ENCODE measurements around the gene MICAL2. TPM values are rescaled to one million over a fixed set of nuclear protein-coding genes. Genes with fewer than 3 reads are reported as not detected.

MICAL2 gene
- polyA plus RNA-seq, 2 of the 4 experiments (the other 2 are of a cell fraction), result 39.8 to 42.1 TPM

DNA sequence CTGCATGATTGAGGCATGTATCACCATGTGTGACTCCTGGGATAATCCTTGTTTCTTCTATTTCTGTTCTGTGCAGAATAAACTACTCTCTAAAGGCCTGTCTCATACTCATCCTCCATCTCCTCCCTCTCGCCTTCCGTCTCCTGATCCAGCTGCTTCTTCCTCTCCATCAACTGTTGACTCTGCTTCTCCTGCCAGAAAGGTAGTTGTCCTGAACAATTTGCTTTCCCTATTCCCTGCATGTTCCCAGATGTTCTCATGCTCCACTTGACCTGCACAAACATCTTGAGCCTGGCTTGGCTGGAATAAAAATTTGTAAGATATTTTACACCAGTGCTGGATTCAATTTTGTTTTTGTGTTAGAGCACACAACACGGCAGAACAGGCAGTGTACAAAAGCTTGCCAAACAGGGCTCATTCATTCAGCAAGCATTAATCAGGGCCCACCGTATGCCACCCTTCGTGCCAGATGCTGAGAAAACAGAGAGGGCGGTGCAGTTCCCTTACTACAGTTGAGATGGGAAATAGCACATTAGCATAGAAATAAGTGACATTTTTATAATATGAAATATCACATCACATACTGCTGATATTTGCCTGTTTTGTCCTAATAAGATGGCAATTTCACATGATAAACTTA lies 133.6 kb downstream of the MICAL2 start:
- H3K9me3 ChIP-seq, result no peaks in the 10 kb centered on the region
- 75% methylated on average over 6 of the region's 6 CpGs for WGBS (ENCODE audit: missing lambda C conversion rate)
- H3K4me1 ChIP-seq, result peaks cover 21% of the 10 kb centered on the region
- ChIA-PET CTCF (interaction anchor here (1.1 to 12.0 kb wide), 3 partner anchors 9 to 197 kb away, joined by 4 to 115 read pairs (median 5); no protein-coding TSS in a partner anchor), POLR2A (no interaction called here)
- no peak overlapping the region for H3K4me3 ChIP-seq
- FAIRE-seq, result no peak
- no peak for ATAC-seq
- no peak for DNase-seq (ENCODE audit: low read depth in 1 of 2, low spot score in 1 of 2)
- H3K4me2 ChIP-seq, result no peak overlapping the region
- TF ChIP-seq, protein P1, sequence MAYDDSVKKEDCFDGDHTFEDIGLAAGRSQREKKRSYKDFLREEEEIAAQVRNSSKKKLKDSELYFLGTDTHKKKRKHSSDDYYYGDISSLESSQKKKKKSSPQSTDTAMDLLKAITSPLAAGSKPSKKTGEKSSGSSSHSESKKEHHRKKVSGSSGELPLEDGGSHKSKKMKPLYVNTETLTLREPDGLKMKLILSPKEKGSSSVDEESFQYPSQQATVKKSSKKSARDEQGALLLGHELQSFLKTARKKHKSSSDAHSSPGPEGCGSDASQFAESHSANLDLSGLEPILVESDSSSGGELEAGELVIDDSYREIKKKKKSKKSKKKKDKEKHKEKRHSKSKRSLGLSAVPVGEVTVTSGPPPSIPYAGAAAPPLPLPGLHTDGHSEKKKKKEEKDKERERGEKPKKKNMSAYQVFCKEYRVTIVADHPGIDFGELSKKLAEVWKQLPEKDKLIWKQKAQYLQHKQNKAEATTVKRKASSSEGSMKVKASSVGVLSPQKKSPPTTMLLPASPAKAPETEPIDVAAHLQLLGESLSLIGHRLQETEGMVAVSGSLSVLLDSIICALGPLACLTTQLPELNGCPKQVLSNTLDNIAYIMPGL (CRISPR knock-in tag; IDR thresholded peaks at IDR 0.05; ENCODE audit: borderline replicate concordance), result no peak
- TF ChIP-seq BHLHE40 (IDR thresholded peaks at IDR 0.05; ENCODE audit: low read depth, low read length), result no peak
- no peak for TF ChIP-seq FOSB (CRISPR knock-in tag; IDR thresholded peaks at IDR 0.05)
- no peak for TF ChIP-seq GATA3 (IDR thresholded peaks at IDR 0.05; ENCODE audit: borderline replicate concordance)
- no peak for TF ChIP-seq CHD2 (IDR thresholded peaks at IDR 0.05; ENCODE audit: low read length, partially characterized antibody)
- no peak for TF ChIP-seq MAZ (IDR thresholded peaks at IDR 0.05; ENCODE audit: borderline replicate concordance, low read depth, low read length)
- no peak for TF ChIP-seq HOXB5 (CRISPR knock-in tag; IDR thresholded peaks at IDR 0.05)
- no peak for TF ChIP-seq RAD21 (conservative IDR thresholded peaks at IDR 0.05 in 1 of 2, IDR thresholded peaks at IDR 0.05 in 1 of 2)
- TF ChIP-seq, protein P2, sequence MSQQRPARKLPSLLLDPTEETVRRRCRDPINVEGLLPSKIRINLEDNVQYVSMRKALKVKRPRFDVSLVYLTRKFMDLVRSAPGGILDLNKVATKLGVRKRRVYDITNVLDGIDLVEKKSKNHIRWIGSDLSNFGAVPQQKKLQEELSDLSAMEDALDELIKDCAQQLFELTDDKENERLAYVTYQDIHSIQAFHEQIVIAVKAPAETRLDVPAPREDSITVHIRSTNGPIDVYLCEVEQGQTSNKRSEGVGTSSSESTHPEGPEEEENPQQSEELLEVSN (IDR thresholded peaks at IDR 0.05; ENCODE audit: borderline replicate concordance, low read depth), result no peak
- TF ChIP-seq EP300 (IDR thresholded peaks at IDR 0.05), result no peak
- TF ChIP-seq, protein P3, sequence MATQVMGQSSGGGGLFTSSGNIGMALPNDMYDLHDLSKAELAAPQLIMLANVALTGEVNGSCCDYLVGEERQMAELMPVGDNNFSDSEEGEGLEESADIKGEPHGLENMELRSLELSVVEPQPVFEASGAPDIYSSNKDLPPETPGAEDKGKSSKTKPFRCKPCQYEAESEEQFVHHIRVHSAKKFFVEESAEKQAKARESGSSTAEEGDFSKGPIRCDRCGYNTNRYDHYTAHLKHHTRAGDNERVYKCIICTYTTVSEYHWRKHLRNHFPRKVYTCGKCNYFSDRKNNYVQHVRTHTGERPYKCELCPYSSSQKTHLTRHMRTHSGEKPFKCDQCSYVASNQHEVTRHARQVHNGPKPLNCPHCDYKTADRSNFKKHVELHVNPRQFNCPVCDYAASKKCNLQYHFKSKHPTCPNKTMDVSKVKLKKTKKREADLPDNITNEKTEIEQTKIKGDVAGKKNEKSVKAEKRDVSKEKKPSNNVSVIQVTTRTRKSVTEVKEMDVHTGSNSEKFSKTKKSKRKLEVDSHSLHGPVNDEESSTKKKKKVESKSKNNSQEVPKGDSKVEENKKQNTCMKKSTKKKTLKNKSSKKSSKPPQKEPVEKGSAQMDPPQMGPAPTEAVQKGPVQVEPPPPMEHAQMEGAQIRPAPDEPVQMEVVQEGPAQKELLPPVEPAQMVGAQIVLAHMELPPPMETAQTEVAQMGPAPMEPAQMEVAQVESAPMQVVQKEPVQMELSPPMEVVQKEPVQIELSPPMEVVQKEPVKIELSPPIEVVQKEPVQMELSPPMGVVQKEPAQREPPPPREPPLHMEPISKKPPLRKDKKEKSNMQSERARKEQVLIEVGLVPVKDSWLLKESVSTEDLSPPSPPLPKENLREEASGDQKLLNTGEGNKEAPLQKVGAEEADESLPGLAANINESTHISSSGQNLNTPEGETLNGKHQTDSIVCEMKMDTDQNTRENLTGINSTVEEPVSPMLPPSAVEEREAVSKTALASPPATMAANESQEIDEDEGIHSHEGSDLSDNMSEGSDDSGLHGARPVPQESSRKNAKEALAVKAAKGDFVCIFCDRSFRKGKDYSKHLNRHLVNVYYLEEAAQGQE (IDR thresholded peaks at IDR 0.05), result no peak
- no peak for TF ChIP-seq ZSCAN20 (CRISPR knock-in tag; IDR thresholded peaks at IDR 0.05)
- TF ChIP-seq NFE2L2 (conservative IDR thresholded peaks at IDR 0.05; ENCODE audit: low read length), result no peak
- no peak for TF ChIP-seq MAFK (IDR thresholded peaks at IDR 0.05; ENCODE audit: partially characterized antibody)
- TF ChIP-seq, protein P4, sequence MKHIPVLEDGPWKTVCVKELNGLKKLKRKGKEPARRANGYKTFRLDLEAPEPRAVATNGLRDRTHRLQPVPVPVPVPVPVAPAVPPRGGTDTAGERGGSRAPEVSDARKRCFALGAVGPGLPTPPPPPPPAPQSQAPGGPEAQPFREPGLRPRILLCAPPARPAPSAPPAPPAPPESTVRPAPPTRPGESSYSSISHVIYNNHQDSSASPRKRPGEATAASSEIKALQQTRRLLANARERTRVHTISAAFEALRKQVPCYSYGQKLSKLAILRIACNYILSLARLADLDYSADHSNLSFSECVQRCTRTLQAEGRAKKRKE (CRISPR knock-in tag; IDR thresholded peaks at IDR 0.05; ENCODE audit: low read depth), result no peak
- no peak for TF ChIP-seq EHF (CRISPR knock-in tag; IDR thresholded peaks at IDR 0.05)
- no peak for TF ChIP-seq MYC (IDR thresholded peaks at IDR 0.05; ENCODE audit: borderline replicate concordance, low read length)
- no peak overlapping the region for H3K27ac ChIP-seq

DNA sequence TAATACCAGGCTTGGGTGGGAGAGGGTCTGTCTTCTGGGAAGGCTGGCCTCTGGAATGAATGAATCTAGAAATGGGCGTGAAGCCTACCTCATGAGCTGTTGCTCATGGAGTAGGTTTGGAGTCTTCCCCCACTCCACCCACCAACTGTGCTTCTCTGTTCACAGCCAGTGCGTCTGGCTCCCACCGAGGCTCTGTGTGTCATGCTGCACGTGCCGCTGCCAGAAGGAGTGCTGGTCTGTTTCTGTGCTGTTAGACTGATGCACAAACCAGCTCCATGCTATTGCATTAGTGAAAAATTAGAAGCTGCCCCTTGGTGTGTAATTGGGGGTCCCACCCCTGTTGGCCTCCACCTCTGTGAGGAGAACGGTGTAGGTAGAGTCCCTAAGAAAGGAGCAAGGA lies 134.7 kb downstream of the MICAL2 start:
- Histone ChIP-seq H3K4me2 (no peak overlapping the region), H3K4me1 (peaks cover 10% of the 10 kb centered on the region; the same call in 2 of the 3 replicates), H3K27ac (no peak overlapping the region), H3K9me3 (no peaks in the 10 kb centered on the region), H3K4me3 (no peak overlapping the region)
- FAIRE-seq, result no peak
- CTCF ChIA-PET, result interaction anchor here (0.6 to 3.0 kb wide), 6 partner anchors 9 to 198 kb away, joined by 3 to 11 read pairs (median 6); no protein-coding TSS in a partner anchor
- no peak for ATAC-seq
- WGBS (ENCODE audit: missing lambda C conversion rate), result 93% methylated on average over 6 of the region's 6 CpGs
- POLR2A ChIA-PET, result no interaction called here
- TF ChIP-seq BHLHE40 (IDR thresholded peaks at IDR 0.05; ENCODE audit: low read depth, low read length) (no peak), FOSB (CRISPR knock-in tag; IDR thresholded peaks at IDR 0.05) (no peak), EP300 (IDR thresholded peaks at IDR 0.05) (no peak), TP53 (CRISPR knock-in tag; IDR thresholded peaks at IDR 0.05) (no peak)
- TF ChIP-seq, protein P5, sequence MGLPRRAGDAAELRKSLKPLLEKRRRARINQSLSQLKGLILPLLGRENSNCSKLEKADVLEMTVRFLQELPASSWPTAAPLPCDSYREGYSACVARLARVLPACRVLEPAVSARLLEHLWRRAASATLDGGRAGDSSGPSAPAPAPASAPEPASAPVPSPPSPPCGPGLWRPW (IDR thresholded peaks at IDR 0.05), result no peak
- TF ChIP-seq, protein P6, sequence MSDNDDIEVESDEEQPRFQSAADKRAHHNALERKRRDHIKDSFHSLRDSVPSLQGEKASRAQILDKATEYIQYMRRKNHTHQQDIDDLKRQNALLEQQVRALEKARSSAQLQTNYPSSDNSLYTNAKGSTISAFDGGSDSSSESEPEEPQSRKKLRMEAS (IDR thresholded peaks at IDR 0.05), result no peak
- no peak for DNase-seq (ENCODE audit: low read depth in 1 of 2, low spot score in 1 of 2)

Data from A549 (cell line).